ENCODE results near the gene GPR37L1. TPM values are rescaled to one million over a fixed set of nuclear protein-coding genes. Genes with fewer than 3 reads are reported as not detected.

GPR37L1 gene
- total and polyA plus RNA-seq, 2 donors: under 0.01 to 0.09 TPM

DNA sequence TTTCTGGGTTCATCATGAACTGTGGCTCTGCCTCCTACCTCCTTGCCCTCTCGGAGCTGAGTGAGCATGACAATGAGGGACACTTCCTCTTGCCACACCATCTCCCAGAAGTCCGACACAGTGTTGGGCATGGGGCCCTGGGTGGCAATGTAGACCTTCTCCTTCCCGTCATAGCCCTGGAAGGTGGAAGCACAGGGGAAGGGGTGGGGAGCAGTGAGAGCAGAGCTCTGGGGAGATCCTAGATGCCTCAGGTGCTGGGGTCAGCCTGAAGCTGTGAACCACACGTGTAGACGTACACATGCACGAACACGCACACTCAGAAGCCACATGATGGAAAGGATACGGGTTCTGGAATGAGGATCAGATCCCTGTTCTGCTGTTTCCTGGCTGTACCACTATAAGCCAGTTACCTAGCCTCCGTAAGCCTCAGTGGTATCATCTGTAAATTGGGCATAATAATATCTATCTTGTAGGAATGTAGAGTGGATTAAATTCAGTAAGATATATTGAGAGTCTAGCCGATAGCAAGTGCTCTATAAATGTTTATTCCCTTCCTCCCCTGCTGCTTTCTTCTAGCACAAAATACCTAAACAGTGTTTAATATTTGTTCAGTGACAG is 31.5 kb downstream of the GPR37L1 start:
- no peak overlapping the region for H3K4me3 ChIP-seq (ENCODE audit: low read length in 2 of 2)
- peaks cover 81 to 84% of the 10 kb centered on the region in 2 donors for H3K36me3 ChIP-seq (ENCODE audit: control insufficient read depth in 2 of 2, insufficient read depth in 2 of 2, low read length in 1 of 2)
- no peaks in the 10 kb centered on the region for H3K9me3 ChIP-seq (ENCODE audit: control insufficient read depth in 2 of 2, insufficient read depth in 1 of 2, low read length in 1 of 2)
- no peak overlapping the region for H3K27ac ChIP-seq (ENCODE audit: low read depth in 1 of 2, low read length in 1 of 2)
- no peak for DNase-seq (ENCODE audit: low read depth in 6 of 9, low spot score in 9 of 9)
- no peaks in the 10 kb centered on the region for H3K27me3 ChIP-seq (ENCODE audit: control insufficient read depth in 2 of 2, insufficient read depth in 1 of 2, low read length in 1 of 2)
- peaks cover 24 to 40% of the 10 kb centered on the region in 2 donors for H3K4me1 ChIP-seq (ENCODE audit: control insufficient read depth in 2 of 2, insufficient read depth in 2 of 2, low read length in 2 of 2)
- 98% methylated on average over 10 of the region's 10 CpGs for WGBS

DNA sequence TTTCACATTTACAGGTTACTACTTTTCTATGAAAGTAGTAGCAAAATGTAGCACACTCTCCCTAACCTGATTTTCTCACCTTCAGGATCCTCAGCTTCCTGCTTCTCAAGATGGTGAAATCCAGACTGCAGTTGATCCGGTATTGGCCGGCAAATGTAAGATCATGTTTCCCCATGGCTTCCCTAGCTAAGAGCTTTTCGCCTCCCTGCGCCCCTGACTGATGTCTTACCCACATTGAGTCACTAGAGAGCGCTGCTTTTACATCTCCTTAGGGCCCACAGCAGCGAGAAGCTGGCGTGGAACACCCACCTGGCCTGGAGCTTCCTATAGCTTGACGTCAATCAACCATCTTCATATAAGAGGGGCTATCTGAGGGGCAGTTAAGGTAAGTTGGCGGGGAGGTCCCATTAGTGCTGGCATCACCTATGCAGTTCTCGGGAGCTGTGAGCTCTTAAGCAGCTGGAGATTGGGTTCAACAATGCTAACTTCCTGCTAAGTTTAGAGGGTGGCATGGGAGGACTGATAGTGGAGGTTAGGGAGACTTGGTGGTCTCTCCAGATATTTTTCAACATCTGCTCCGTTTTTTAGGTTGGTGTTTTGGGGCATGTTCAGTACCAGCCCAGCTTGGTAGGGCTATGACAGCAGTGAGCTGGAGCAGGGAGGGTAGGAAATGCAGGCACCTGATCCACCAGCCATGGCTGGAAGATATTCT is 32.2 kb downstream of the GPR37L1 start:
- H3K36me3 ChIP-seq (ENCODE audit: control insufficient read depth in 2 of 2, insufficient read depth in 2 of 2, low read length in 1 of 2): peaks cover 75 to 79% of the 10 kb centered on the region in 2 donors
- no peaks in the 10 kb centered on the region for H3K27me3 ChIP-seq (ENCODE audit: control insufficient read depth in 2 of 2, insufficient read depth in 1 of 2, low read length in 1 of 2)
- H3K4me3 ChIP-seq (ENCODE audit: low read length in 2 of 2): no peak overlapping the region
- H3K4me1 ChIP-seq (ENCODE audit: control insufficient read depth in 2 of 2, insufficient read depth in 2 of 2, low read length in 2 of 2): peaks cover 25 to 40% of the 10 kb centered on the region in 2 donors
- no peaks in the 10 kb centered on the region for H3K9me3 ChIP-seq (ENCODE audit: control insufficient read depth in 2 of 2, insufficient read depth in 1 of 2, low read length in 1 of 2)
- H3K27ac ChIP-seq (ENCODE audit: low read depth in 1 of 2, low read length in 1 of 2): peak overlapping the region in 1 of 2 donors; percentile 45
- 71% methylated on average over 11 of the region's 11 CpGs for WGBS
- peak in 3 of 9 donors; percentile 60 to 81 (median 65) for DNase-seq (ENCODE audit: low read depth in 6 of 9, low spot score in 9 of 9)

- H3K4me3 ChIP-seq (ENCODE audit: low read length in 2 of 2): no peak overlapping the region
- WGBS: 92% methylated on average over 8 of the region's 8 CpGs
- H3K27me3 ChIP-seq (ENCODE audit: control insufficient read depth in 2 of 2, insufficient read depth in 1 of 2, low read length in 1 of 2): no peaks in the 10 kb centered on the region
- H3K4me1 ChIP-seq (ENCODE audit: control insufficient read depth in 2 of 2, insufficient read depth in 2 of 2, low read length in 2 of 2): peaks cover 25 to 44% of the 10 kb centered on the region in 2 donors
- no peak for DNase-seq (ENCODE audit: low read depth in 6 of 9, low spot score in 9 of 9)
- H3K27ac ChIP-seq (ENCODE audit: low read depth in 1 of 2, low read length in 1 of 2): peak overlapping the region in 1 of 2 donors; percentile 15
- peaks cover 69 to 73% of the 10 kb centered on the region in 2 donors for H3K36me3 ChIP-seq (ENCODE audit: control insufficient read depth in 2 of 2, insufficient read depth in 2 of 2, low read length in 1 of 2)
- no peaks in the 10 kb centered on the region for H3K9me3 ChIP-seq (ENCODE audit: control insufficient read depth in 2 of 2, insufficient read depth in 1 of 2, low read length in 1 of 2)
Observed at GRCh38 chr1:202155478-202156021, 32.8 kb downstream of the GPR37L1 start.

DNA sequence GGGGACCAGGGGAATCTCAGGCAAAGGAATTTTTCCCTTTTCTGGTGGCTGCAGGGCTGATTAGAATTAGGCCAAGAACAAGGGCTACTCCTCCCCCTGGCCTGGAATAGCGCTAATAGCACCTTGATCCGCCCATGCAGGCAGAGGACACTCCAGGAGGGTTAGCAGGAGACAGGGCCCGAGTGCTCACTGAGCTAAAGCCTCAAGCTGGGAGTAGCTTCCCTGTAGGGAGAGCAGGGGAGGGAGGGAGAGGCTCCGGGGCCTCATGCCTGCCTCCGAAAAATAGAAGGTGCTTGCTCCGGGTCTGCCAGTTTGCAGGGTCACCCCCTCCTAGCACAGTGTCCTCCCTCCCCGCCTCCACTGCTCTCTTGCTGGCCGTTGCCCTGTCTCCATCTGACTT is 33.9 kb downstream of the GPR37L1 start:
- WGBS: 95% methylated on average over 8 of the region's 8 CpGs
- no peak overlapping the region for H3K4me3 ChIP-seq (ENCODE audit: low read length in 2 of 2)
- H3K4me1 ChIP-seq (ENCODE audit: control insufficient read depth in 2 of 2, insufficient read depth in 2 of 2, low read length in 2 of 2): peaks cover 35 to 55% of the 10 kb centered on the region in 2 donors
- no peak overlapping the region for H3K27ac ChIP-seq (ENCODE audit: low read depth in 1 of 2, low read length in 1 of 2)
- no peaks in the 10 kb centered on the region for H3K9me3 ChIP-seq (ENCODE audit: control insufficient read depth in 2 of 2, insufficient read depth in 1 of 2, low read length in 1 of 2)
- H3K36me3 ChIP-seq (ENCODE audit: control insufficient read depth in 2 of 2, insufficient read depth in 2 of 2, low read length in 1 of 2): peaks cover 58 to 63% of the 10 kb centered on the region in 2 donors
- no peak for DNase-seq (ENCODE audit: low read depth in 6 of 9, low spot score in 9 of 9)
- H3K27me3 ChIP-seq (ENCODE audit: control insufficient read depth in 2 of 2, insufficient read depth in 1 of 2, low read length in 1 of 2): no peaks in the 10 kb centered on the region

GRCh38 chr1:202157945-202158344 is 35.2 kb downstream of the GPR37L1 start:
- Histone ChIP-seq H3K27ac (ENCODE audit: low read depth in 1 of 2, low read length in 1 of 2) (peak overlapping the region in 1 of 2 donors; percentile 54), H3K36me3 (ENCODE audit: control insufficient read depth in 2 of 2, insufficient read depth in 2 of 2, low read length in 1 of 2) (peaks cover 45 to 49% of the 10 kb centered on the region in 2 donors), H3K9me3 (ENCODE audit: control insufficient read depth in 2 of 2, insufficient read depth in 1 of 2, low read length in 1 of 2) (no peaks in the 10 kb centered on the region), H3K4me1 (ENCODE audit: control insufficient read depth in 2 of 2, insufficient read depth in 2 of 2, low read length in 2 of 2) (peaks cover 48 to 68% of the 10 kb centered on the region in 2 donors), H3K4me3 (ENCODE audit: low read length in 2 of 2) (peak overlapping the region in 1 of 2 donors; percentile 1), H3K27me3 (ENCODE audit: control insufficient read depth in 2 of 2, insufficient read depth in 1 of 2, low read length in 1 of 2) (no peaks in the 10 kb centered on the region)
- 96% methylated on average over 10 of the region's 10 CpGs for WGBS
- DNase-seq (ENCODE audit: low read depth in 6 of 9, low spot score in 9 of 9): no peak

DNA sequence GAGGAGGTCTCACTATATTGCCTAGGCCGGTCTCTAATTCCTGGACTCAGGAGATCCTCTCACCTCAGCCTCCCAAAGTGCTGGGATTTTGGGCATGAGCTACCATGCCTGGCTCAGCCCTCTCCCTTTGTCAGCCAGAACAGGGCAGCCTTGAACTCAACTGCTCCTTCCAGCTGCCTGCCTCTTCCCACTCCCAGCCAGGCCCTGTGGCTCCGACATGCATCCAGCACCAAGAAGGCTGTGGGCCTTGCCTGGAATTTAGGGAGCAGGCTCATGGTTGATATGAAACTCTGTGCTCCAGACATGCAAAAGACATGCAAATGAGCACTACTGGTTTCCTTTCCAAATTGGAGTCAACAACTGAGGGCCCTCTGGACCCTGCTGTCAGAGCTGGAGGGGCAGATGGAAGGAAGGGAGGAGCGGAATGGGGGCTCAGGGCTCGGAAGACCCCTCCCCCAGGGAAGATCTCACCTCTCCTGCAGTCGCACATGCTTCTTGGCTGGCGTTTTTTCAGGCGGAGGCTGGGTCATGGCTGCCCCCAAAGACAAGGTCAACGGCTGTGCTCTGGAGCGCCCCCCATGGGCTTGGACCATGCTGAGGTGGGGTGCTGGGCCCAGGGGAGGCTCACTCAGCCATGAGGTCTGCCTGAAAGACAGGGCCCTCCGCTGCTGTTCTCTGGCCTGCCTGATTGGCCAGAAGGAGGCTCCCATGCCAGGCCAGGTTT is 36.3 kb downstream of the GPR37L1 start:
- no peak for DNase-seq (ENCODE audit: low read depth in 6 of 9, low spot score in 9 of 9)
- Histone ChIP-seq H3K4me1 (ENCODE audit: control insufficient read depth in 2 of 2, insufficient read depth in 2 of 2, low read length in 2 of 2) (peaks cover 58 to 79% of the 10 kb centered on the region in 2 donors), H3K27ac (ENCODE audit: low read depth in 1 of 2, low read length in 1 of 2) (peak overlapping the region; percentile 95 to 98), H3K36me3 (ENCODE audit: control insufficient read depth in 2 of 2, insufficient read depth in 2 of 2, low read length in 1 of 2) (peaks cover 36 to 39% of the 10 kb centered on the region in 2 donors), H3K9me3 (ENCODE audit: control insufficient read depth in 2 of 2, insufficient read depth in 1 of 2, low read length in 1 of 2) (no peaks in the 10 kb centered on the region), H3K27me3 (ENCODE audit: control insufficient read depth in 2 of 2, insufficient read depth in 1 of 2, low read length in 1 of 2) (no peaks in the 10 kb centered on the region), H3K4me3 (ENCODE audit: low read length in 2 of 2) (peak overlapping the region; percentile 84 to 96)
- WGBS: 66% methylated on average over 10 of the region's 10 CpGs

DNA sequence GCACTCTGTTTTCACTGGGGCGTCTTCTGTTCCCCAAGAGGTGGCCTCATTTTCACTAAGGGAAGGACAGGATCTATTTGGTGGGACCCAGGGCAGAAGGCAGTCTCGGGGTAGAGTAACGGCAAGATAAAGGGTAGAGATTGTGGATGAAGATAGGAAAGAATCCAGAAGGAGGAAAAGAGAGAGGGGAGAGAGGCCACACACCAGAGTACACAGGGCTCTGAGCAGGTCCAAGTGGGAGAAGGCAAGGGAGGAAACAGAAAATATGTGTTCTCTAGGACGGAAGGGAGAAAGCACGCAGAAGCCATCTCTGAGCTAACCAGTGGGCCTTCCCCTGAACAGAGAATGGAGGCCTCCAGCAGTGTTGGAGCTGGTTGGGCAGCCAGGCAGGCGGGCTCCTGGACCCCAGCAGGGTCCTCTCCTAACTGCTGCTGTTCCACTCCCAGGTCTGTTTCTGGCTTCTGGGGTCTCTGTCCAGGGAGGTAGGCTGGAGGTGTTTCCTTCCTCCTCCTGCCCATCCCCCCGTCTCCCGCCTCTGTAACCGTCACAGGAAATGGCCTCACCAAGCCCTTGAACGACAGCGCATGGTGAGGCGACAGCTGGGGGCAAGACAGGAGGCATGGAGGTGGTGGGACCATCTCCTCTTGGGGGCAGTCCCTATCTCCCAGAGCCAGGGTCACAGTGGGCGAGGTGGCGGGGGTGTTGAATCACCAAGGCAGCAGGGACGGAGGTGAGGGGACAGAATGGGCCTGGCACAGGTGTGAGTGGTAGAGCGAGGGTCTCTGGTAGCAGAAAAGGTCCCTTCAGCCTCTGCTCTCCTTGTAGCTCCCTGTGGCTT is 37.0 kb downstream of the GPR37L1 start:
- DNase-seq (ENCODE audit: low read depth in 6 of 9, low spot score in 9 of 9): peak in 4 of 9 donors; percentile 65 to 88 (median 70)
- Histone ChIP-seq H3K9me3 (ENCODE audit: control insufficient read depth in 2 of 2, insufficient read depth in 1 of 2, low read length in 1 of 2) (peaks cover 0 to 5% of the 10 kb centered on the region in 2 donors), H3K36me3 (ENCODE audit: control insufficient read depth in 2 of 2, insufficient read depth in 2 of 2, low read length in 1 of 2) (peaks cover 29 to 31% of the 10 kb centered on the region in 2 donors), H3K27ac (ENCODE audit: low read depth in 1 of 2, low read length in 1 of 2) (peak overlapping the region; percentile 95 to 98), H3K4me1 (ENCODE audit: control insufficient read depth in 2 of 2, insufficient read depth in 2 of 2, low read length in 2 of 2) (peaks cover 66 to 85% of the 10 kb centered on the region in 2 donors), H3K4me3 (ENCODE audit: low read length in 2 of 2) (peak overlapping the region; percentile 84 to 96), H3K27me3 (ENCODE audit: control insufficient read depth in 2 of 2, insufficient read depth in 1 of 2, low read length in 1 of 2) (no peaks in the 10 kb centered on the region)
- 5% methylated on average over 16 of the region's 16 CpGs for WGBS

GRCh38 chr1:202160377-202160940 is 37.7 kb downstream of the GPR37L1 start, which contains the start of gene PTPN7:
PTPN7 (minus strand) TSS chr1:202160602; CDS start chr1:202159402, 1,200 bp downstream.
- WGBS: 12% methylated on average over 17 of the region's 17 CpGs
- Histone ChIP-seq H3K9me3 (ENCODE audit: control insufficient read depth in 2 of 2, insufficient read depth in 1 of 2, low read length in 1 of 2) (peaks cover 0 to 5% of the 10 kb centered on the region in 2 donors), H3K4me1 (ENCODE audit: control insufficient read depth in 2 of 2, insufficient read depth in 2 of 2, low read length in 2 of 2) (peaks cover 73 to 86% of the 10 kb centered on the region in 2 donors), H3K4me3 (ENCODE audit: low read length in 2 of 2) (peak within 1 kb of the TSS; percentile 84 to 96), H3K27ac (ENCODE audit: low read depth in 1 of 2, low read length in 1 of 2) (peak within 1 kb of the TSS; percentile 95 to 98), H3K36me3 (ENCODE audit: control insufficient read depth in 2 of 2, insufficient read depth in 2 of 2, low read length in 1 of 2) (peaks cover 22 to 24% of the 10 kb centered on the region in 2 donors), H3K27me3 (ENCODE audit: control insufficient read depth in 2 of 2, insufficient read depth in 1 of 2, low read length in 1 of 2) (no peaks in the 10 kb centered on the region)
- peak in 6 of 9 donors; percentile 69 to 94 (median 85) for DNase-seq (ENCODE audit: low read depth in 6 of 9, low spot score in 9 of 9)

Data from thymus (tissue), 11 donors.